Thyroid gland (tissue), 4 donors: ENCODE measurements around the gene LEF1.

ENCODE experiments used
- POLR2A ChIP-seq, 2 donors: fragments of 450-650 bp; IDR thresholded peaks; one replicate each; pipeline ENCODE4 v1.6.1; 2017; ENCODE audit warnings: antibody characterized with exemption in 2 of 2, mild to moderate bottlenecking in 2 of 2, moderate library complexity in 1 of 2
- TF ChIP-seq, protein P1 (sequence below), 6 experiments: fragments of 200-600 bp in 3 of 6; fragments of 450-650 bp in 3 of 6; sonication (generic) in 3 of 6; IDR thresholded peaks; one replicate each; pipeline ENCODE4 v1.5.1; 2016 to 2019; ENCODE audit warnings: antibody characterized with exemption in 6 of 6, mild to moderate bottlenecking in 2 of 6, inconsistent platforms in 1 of 6, moderate library complexity in 1 of 6

DNA sequence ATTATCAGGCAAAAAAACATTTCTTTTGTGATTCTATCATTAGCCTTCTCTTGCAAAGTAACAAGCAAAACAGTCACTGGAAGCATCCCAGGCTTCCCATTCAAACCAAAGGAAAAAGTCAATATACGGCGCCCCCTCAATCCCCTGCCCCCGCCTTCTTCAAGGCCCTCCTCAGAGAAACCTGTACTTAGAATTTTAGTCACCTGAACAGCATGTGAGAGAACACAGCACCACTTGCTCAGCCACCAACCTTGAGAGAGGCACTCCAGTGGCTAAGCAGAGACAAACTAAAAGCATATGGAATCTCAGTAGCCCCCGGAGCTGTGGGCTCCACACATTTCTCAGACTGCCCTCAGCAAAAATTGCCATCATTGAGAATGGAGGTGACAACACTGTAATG, 25.2 kb downstream of the LEF1 start:
- TF ChIP-seq, protein P1, sequence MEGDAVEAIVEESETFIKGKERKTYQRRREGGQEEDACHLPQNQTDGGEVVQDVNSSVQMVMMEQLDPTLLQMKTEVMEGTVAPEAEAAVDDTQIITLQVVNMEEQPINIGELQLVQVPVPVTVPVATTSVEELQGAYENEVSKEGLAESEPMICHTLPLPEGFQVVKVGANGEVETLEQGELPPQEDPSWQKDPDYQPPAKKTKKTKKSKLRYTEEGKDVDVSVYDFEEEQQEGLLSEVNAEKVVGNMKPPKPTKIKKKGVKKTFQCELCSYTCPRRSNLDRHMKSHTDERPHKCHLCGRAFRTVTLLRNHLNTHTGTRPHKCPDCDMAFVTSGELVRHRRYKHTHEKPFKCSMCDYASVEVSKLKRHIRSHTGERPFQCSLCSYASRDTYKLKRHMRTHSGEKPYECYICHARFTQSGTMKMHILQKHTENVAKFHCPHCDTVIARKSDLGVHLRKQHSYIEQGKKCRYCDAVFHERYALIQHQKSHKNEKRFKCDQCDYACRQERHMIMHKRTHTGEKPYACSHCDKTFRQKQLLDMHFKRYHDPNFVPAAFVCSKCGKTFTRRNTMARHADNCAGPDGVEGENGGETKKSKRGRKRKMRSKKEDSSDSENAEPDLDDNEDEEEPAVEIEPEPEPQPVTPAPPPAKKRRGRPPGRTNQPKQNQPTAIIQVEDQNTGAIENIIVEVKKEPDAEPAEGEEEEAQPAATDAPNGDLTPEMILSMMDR (IDR thresholded peaks at IDR 0.05) = no peak
- no peak for TF ChIP-seq POLR2A (IDR thresholded peaks at IDR 0.05)
